Left forelimb (tissue), 1 donor: Measurements from ENCODE around the gene TPK1.

ENCODE experiments used
- DNase-seq: peaks from one replicate; pipeline ENCODE4 v3.0.0-alpha.2; 2018; ENCODE audit warnings: low spot score

Gene TPK1

DNA sequence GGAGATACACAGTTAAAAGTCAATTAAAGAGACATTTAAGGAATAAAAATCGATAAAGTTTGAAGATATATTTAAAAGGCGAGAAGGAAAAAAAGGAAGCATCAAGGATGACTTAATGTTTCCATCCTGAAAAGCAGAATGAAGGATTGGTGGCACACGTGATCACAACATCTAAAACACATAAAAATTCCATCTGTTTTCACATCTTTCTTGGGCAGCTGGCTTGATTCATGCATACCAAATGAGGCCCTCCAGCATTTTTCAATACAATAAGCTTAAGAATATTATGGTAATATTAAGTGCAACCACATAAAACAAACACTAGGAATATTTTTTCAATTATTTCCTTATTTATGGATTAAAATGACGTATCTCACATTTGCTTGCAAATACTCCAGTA is 112.6 kb downstream of the TPK1 start:
- no peak for DNase-seq

DNA sequence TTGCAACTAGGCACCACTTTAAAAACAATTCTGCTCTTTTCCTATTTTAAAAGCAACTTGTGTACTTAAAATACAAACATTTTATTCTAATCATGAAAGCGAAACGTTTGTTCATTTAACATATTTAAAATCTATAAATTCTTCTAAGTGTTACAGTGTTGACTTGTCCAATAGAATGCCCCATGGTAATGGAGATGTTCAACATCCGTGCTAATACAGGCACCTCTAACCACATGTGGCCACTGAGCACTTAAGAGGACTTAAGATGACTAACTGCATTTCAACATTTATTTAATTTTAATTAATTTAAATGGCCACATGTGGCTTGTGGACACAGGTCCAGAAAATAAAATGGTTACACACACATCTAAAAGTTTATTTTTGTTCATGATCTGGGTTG is 115.1 kb downstream of the TPK1 start:
- no peak for DNase-seq

DNA sequence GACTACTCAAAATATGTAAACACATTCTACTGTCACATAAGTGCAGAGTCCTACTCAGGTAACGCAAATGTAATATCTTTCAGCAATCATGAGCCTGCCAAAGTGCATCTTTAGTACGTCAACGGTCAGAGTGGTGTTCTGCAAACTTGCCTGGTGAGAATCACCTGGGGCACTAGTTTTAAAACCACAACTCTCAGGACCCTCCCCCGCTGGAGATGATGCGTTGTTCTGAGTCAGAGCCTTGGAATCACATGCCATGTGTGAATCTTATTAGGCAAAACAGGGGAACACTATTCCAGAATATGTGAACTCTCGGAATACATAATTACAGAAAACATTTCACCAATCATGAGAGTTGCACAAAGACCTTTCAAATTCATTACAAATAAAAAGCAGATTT is 115.7 kb downstream of the TPK1 start:
- DNase-seq: no peak

DNA sequence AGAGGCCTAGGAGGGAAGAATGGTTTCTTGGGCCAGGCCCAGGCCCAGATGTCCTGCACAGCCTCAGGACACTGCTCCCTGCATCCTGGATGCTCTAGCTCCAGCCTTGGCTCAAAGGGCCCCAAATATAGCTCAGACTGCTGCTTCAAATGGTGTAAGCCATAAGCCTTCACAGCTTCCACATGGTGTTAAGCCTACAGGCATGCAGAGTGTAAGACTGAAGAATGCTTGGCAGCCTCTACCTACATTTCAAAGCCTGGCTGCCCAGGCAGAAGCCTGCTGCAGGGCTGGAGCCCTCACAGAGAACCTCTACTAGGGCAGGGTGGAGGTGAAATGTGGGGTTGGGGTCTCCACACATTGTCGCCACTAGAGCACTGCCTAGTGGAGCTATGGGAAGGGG is 118.1 kb downstream of the TPK1 start:
- no peak for DNase-seq

DNA sequence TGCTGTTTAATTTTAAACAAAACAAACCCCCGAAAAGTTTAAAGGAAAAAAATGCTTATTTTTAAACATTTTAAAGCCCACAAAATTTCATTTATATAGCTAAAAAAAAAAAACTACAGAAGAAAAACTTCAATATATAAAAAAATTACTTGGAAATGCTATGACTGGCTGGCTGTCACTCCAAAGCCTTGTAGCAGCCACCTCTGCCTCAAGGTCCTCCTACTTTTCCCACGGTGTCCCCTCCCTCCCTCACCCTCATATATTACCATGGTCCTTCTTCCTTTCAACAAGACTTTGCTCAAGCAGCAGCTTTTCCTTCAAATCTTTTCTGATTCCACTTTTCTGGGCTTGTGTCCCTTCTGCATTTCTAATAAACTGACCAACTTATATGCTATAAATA is 122.0 kb downstream of the TPK1 start:
- DNase-seq: no peak

DNA sequence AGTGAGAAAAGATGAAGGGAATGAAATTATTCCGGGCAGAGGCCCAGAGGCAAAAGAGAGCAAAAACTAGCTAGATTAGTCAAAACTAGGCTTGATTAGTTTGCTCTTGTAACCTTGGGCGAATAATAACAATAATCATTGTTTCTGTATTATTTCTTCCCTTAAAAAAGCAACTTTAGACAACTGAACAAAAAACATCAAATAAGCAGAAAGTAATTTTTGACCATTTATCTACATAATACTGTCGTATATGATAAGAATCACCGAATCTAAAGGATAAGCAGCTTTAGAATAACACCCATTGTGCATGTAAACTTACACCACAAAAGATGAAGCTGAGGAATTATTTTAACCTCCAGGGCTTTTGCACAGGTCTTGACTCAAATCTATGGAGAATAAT is 125.1 kb downstream of the TPK1 start:
- DNase-seq: no peak

DNA sequence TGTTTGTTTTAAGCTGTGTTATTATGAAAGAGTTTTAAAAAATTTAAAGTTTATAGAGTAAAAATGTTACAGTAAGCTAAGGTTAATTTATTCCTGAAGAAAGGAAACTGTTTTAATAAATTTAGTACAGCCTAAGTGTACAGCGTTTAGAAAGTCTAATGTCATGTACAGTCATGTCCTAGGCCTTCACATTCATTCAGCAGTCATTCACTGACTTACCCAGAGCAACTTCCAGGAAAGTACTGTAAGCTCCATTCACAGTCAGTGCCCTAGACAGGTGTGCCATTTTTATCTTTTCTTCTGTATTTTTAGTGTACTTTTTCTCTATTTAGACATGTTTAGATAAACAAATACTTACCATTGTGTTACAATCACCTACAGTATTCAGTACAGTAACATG is 126.8 kb downstream of the TPK1 start:
- DNase-seq: no peak

DNA sequence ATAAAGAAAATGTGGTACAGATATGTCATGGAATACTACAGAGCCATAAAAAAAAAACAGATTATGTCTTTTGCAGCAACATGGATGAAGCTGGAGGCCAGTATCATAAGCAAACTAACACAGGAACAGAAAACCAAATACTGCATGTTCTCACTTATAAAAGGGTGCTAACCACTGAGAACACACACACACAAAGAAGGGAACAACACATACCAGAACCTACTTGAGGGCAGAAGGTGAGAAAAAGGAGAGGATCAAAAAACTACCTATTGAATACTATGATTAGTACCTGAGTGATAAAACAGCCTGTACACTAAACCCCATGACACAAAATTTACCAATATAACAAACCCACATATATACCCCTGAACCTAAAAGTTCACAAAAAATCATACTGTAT is 144.6 kb downstream of the TPK1 start:
- no peak for DNase-seq

DNA sequence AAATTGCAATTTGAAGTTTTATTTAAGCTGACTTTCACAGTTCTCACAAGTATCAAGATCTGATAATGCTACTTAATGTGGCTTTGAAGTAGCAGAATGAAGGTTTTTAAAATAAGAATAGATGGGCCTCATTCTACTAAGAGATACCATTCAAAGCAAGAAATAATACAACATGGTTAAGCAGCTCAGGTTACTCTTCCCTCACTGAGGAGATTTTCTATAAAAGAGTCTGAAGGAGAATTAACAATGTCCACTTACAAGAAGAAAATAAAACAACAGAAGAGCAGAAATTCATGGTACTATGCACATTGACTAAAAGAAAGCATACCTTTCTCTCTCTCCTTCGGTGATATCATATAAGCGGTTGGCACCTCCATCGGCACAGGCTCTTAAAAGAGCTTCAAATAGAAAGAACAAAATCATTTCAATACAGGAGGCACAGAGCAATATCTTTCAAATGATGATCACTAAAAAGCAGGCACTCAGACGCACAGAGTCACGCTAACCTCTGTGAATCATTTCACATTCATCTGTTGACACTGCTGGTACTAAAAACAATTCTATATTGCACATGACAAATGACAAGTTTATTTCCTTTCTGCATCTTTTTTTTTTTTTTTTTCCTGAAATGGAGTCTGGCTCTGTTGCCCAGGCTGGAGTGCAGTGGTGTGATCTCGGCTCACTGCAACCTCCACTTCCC is 153.1 kb downstream of the TPK1 start:
- DNase-seq: no peak

DNA sequence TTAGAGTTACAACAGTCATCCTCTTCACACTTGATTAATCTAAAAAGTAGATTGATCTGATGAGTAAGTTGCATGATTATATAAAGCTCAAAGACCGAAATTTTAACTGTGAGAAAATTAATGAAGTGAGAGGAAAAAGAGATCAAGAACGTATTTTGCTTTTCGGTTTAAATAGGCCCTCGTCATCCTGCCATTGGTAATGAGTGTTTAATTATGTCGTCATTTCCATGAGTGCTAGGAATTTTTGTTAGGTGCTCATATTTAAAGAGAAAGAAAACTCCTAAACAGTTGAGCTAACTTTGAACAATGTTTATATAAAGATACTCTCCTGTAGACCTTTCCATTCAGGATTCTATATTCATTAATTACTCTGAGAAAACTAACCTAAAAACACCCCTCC is 159.4 kb downstream of the TPK1 start:
- DNase-seq: no peak

DNA sequence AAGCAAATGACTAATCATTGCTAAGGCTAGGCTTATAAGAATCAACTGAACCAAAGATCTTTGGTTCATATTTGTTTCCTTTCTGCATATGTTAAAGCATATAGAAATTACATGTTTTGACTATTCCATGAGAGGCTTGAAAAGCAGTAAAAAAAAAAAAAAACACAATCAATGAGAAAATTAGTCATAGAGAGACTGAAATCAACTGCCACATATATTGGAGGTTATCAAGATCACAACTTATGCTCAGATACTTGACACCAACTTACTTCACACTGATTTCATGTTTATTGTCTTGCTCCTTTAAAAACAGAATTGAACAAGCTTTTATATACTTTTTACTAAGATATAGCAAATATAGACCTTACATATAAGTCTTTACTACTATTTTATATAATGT is 161.3 kb downstream of the TPK1 start:
- DNase-seq: no peak

DNA sequence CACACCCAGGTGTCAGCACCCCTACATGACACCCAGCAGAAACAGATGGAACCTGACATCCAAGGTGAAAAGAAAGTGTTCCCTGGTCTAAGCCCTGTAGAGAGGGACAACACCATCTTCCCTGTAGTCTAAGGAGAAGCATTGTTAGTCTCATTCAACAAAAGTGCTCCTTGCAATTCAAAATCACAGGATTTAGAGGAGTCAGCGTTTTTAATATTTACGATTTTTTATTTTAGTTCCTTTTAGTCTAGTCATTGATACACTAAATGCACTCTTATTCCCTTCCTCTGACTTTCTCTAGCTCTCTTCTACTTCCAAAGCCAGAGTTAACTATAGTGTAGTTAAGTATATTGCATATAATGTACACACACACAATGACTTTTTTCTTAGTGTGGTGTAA is 163.0 kb downstream of the TPK1 start:
- DNase-seq: no peak

DNA sequence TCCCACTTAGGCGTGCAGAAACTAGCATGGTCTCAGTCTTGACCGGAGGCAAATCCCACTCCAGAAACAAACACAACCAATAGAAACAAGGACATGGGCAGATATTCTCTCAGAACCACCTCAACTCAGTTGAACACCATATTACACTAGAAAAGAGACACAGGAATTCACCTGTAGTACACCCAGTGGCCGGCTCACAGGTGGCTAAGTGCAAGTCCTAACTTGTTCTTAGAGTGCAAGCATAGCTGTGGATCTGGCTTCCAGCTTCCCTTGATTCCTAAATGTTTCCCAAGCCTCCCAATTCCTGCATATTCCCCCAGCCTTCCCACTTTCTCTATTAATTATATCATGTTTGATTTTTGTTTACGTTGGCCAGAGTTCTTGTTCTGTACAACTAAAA is 164.4 kb downstream of the TPK1 start:
- DNase-seq: no peak

DNA sequence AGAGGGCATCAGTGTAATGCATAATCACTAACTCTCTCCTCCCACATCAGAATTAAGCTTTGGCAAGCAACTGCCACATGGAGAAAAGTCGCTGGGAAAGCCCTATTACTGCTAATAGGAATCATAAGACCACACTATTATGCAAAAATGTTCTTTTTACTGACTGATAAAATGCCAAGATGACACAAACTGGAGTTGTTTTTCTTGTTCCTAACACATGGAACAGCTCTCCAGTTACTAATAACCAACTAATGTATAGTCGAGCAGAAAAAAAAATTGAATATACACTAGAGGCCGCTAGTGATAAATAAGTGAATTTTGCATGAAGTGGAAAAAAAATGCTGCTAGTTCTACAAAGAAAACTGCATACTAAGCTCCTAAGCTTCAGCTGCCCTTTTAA is 165.6 kb downstream of the TPK1 start:
- no peak for DNase-seq

DNA sequence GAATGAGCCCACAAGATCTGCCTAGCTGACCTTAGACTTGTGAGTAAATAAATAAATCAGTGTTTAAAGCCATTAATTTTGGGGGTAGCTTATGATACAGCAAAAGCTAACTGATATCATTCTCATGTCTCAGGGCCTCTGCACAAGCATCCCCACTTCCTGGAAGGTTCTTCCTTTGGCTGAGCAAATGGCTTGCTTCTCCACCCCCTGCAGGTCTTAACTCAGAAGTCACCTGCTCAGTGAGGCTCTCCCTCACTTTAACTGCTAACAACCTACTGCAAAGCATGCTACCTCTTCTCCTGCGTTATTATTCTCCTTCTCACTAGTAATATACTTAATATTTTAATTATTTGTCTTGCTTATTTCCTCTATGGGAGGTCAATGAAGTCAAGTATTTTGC is 167.3 kb downstream of the TPK1 start:
- no peak for DNase-seq

DNA sequence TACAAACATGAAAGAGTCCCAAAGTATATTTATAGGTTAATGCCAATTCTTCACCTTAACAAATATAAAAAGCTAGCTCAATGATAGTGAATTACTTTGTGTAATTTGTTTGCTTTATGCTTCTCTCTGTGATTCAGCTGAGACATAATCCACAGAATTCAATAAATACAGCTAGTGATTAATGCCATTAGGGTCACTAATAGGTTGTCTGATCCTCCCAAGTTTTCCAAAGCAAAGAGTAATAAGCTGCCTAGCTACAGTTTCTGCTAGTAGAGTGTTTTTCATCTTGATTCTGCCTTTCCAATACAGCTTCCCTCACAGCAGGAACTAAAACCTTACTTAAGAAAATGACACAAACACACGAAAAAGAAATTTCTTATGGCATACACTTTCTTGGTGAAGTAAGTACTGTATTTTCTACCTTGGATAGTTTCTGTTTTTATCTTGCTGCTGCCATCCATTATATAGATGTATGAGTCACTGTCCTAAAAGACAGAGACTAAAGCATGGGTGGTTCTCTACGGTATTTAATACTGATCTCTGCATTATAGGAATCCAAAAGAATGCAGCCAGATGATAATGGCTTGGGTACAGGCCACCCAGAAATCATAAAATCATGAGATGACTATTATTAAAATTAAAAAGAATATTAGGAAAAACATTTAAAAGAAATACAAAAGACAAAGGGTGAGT is 170.0 kb downstream of the TPK1 start:
- DNase-seq: no peak

DNA sequence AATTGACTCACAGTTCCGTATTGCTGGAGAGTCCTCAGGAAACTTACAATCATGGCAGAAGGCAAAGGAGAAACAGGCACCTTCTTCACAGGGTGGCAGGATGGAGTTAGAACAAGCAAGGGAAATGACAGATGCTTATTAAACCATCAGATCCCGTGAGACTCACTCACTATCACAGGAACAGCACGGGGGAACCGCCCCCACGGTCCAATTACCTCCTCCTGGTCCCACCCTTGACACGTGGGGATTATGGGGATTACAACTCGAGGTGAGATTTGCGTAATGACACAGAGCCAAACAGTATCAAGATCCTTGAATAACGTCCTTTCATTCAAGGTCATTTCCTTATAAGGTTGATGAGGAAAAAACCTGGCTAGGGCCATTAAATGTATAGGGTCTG is 176.6 kb downstream of the TPK1 start:
- DNase-seq: no peak

DNA sequence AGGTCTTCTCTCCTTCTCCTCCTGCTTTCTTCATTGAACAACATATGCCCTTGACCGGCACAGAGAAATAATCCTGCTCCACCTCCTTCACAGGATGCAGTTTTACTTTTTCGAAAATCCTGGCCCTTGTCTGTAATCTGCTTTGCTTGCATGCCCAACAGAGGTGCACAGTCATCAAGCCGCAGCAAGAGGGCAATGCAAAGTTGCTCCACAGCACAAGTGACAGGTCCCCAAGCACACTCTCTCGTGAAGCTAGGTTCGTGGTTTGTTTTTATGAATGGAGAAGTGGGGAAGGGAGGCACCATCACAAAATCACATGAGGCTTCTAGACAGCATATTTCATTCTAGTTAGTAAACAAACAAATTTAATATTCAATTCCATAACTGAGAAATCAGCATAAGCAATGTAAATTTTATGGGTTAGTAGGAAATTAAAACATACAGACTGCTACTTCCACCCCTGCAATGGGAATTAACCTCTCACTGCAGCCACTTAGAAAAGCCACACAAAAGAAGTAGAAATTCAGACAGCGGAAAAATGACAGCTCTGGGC is 178.8 kb downstream of the TPK1 start:
- DNase-seq: no peak

DNA sequence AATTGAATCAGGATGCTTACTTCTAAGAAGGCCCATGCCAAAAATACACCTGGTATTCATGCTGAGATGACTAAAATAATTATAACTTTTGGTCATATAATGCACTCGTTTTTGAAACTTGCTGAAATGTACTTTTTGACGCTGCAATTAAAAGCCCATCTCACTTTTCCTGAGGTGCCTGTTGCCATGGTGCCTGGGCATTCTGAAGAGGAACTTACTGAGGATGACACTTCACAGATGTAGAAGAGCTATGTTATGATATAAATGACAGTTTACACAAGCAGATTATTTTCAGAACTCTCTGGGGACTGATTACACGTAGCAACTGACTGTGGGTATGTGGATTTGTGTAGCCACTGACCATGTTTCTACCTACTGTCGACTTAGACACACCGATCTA is 182.4 kb downstream of the TPK1 start:
- no peak for DNase-seq

DNA sequence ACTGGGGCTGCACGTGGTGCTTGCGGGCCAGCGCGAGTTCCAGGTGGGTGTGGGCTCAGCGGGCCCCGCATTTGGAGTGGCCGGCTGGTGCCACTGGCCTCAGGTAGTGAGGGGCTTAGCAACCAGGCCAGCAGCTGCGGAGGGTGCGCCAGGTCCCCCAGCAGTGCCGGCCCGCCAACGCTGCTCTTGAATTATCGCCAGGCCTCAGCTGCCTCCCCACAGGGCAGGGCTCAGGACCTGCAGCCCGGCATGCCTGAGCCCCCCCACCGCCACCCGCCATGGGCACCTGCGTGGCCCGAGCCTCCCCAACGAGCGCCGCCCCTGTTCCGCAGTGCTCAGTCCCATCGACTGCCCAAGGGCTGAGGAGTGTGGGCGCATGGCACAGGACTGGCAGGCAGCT is 185.4 kb downstream of the TPK1 start:
- DNase-seq: no peak

DNA sequence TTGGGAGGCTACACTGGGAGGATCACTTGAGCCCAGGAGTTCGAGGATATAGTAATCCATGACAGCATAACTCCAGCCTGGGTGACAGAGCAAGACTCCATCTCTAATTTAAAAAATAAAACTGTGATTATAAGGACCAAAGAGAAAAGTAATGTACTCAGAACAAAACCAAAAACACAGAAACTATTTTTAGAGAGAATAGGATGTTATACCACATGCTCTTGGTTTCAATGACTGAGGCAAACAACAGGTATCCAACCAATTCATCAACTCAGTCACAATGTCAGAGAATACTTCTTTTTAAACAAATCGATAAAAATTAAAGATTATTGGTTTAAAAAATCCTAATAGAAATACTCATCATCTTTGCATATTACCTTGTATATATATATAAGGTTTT is 186.7 kb downstream of the TPK1 start:
- DNase-seq: no peak

DNA sequence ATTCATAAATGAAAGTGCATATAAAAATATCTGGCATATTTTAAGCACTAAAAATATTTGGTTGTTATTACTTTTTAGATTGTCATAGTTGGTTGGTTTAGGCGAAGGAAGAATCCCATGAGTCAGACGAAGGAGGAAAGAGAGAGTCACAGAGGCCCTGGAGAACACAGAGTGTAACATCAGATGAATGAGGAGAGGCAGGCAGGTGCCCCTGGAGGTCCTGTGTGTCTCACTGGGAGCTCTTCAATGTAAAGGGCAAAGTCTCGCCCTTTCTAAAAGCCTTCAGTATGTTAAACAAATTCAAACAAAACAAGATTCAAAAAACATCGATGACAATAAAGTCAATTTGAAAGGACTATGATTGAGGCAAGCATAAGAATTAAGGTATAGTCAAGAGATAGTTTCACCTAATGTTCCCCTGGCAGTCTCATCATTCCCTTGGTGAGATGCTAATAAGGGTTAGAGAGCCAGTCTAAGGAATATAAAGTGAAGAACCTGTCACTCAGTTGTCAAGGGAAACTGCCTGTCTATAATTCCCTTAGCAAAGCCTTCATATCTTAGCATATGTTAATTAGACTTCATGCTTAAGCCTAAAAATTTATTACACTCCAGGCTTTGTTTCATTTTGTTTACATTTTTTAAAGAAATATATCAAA is 194.3 kb downstream of the TPK1 start:
- DNase-seq: no peak

DNA sequence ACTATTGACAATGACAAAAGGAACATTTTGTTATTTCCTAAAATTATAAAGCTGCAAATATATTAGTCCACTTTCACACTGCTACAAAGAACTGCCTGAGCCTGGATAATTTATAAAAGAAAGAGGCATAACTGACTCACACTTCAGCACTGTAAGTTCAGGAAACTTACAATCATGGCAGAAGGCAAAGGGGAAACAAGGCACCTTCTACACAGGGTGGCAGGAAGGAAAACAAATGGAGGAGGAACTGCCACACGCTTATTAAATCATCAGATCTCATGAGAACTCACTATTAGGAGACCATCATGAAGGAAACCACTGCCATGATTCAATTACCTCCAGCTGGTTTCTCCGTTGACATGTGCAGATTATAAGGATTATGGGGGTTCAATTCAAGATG is 203.1 kb downstream of the TPK1 start:
- DNase-seq: no peak
